HEK293 (cell line): Measurements from ENCODE around the gene TLCD4.

Experiments used
- CTCF ChIA-PET: fragments of 350-600 bp; formaldehyde crosslinking; extraction: SDS; loops from one replicate; lab custom pipeline; 2021; ENCODE audit warnings: antibody characterized with exemption; lab: Yijun Ruan, JAX
- POLR2A ChIA-PET: fragments of 300-600 bp; formaldehyde crosslinking; extraction: SDS; loops from one replicate; lab custom pipeline; 2020; ENCODE audit warnings: antibody characterized with exemption, inconsistent platforms; lab: Yijun Ruan, JAX
- H3K27ac ChIP-seq: fragments of 200-500 bp; sonication (Bioruptor generic); 2 replicates; pipeline ENCODE4 v1.5.1; 2014; ENCODE audit warnings: low read depth, low read length, control low read depth, inconsistent platforms; ENCODE audit errors: extremely low read depth
- H3K36me3 ChIP-seq, 2 experiments: fragments of 200-500 bp in 1 of 2; sonication (Bioruptor generic) in 1 of 2; 1 replicate in 1 of 2; 2 replicates in 1 of 2; pipeline ENCODE4 v1.5.1; 2014 to 2017; ENCODE audit warnings: inconsistent platforms in 2 of 2, low read length in 2 of 2; ENCODE audit not compliant: control insufficient read depth in 2 of 2, insufficient read depth in 1 of 2
- H3K4me1 ChIP-seq: fragments of 200-500 bp; sonication (Bioruptor generic); 2 replicates; pipeline ENCODE4 v1.5.1; 2014; ENCODE audit warnings: mild to moderate bottlenecking, low read length, inconsistent platforms; ENCODE audit not compliant: control insufficient read depth, insufficient read depth
- H3K4me3 ChIP-seq: 2 replicates; pipeline ENCODE4 v1.5.1; 2011; ENCODE audit warnings: low read depth, mild to moderate bottlenecking, control low read depth, low read length, moderate library complexity
- H3K9me3 ChIP-seq: fragments of 200-500 bp; sonication (Bioruptor generic); 2 replicates; pipeline ENCODE4 v1.5.1; 2014; ENCODE audit warnings: low read depth, low read length, inconsistent platforms; ENCODE audit not compliant: control insufficient read depth, insufficient read depth
- GFI1B ChIP-seq: fragments of 450-650 bp; formaldehyde crosslinking; IDR thresholded peaks from 2 replicates; pipeline ENCODE4 v1.5.1; 2016; ENCODE audit warnings: missing biosample characterization, missing genetic modification characterization
- SALL2 ChIP-seq: fragments of 450-650 bp; formaldehyde crosslinking; IDR thresholded peaks from 2 replicates; pipeline ENCODE4 v1.5.0; 2017; ENCODE audit warnings: missing biosample characterization, mild to moderate bottlenecking, missing genetic modification characterization, borderline replicate concordance
- SP3 ChIP-seq: fragments of 450-650 bp; formaldehyde crosslinking; IDR thresholded peaks from 2 replicates; pipeline ENCODE4 v1.5.1; 2016; ENCODE audit warnings: missing biosample characterization, missing genetic modification characterization
- WT1 ChIP-seq: fragments of 450-650 bp; formaldehyde crosslinking; IDR thresholded peaks from 2 replicates; pipeline ENCODE4 v1.5.1; 2016; ENCODE audit warnings: missing biosample characterization, missing genetic modification characterization
- YY1 ChIP-seq: fragments of 450-650 bp; formaldehyde crosslinking; IDR thresholded peaks from 2 replicates; pipeline ENCODE4 v1.5.1; 2018; ENCODE audit warnings: missing biosample characterization, missing genetic modification characterization
- ZBTB17 ChIP-seq: fragments of 450-650 bp; formaldehyde crosslinking; IDR thresholded peaks from 2 replicates; pipeline ENCODE4 v1.5.1; 2016; ENCODE audit warnings: missing biosample characterization, missing genetic modification characterization
- ZBTB48 ChIP-seq: fragments of 450-650 bp; formaldehyde crosslinking; IDR thresholded peaks from 2 replicates; pipeline ENCODE4 v1.5.1; 2016; ENCODE audit warnings: missing biosample characterization, missing genetic modification characterization
- ZFHX2 ChIP-seq: fragments of 450-650 bp; formaldehyde crosslinking; conservative IDR thresholded peaks from 2 replicates; pipeline ENCODE4 v1.5.1; 2016; ENCODE audit warnings: missing biosample characterization, missing genetic modification characterization
- ZNF114 ChIP-seq: fragments of 450-650 bp; formaldehyde crosslinking; IDR thresholded peaks from 2 replicates; pipeline ENCODE4 v1.5.0; 2017; ENCODE audit warnings: missing biosample characterization, missing genetic modification characterization
- ZNF121 ChIP-seq: fragments of 450-650 bp; formaldehyde crosslinking; IDR thresholded peaks from 2 replicates; pipeline ENCODE4 v1.5.1; 2016; ENCODE audit warnings: missing biosample characterization, missing genetic modification characterization
- ZNF184 ChIP-seq: fragments of 450-650 bp; IDR thresholded peaks from 2 replicates; pipeline ENCODE4 v1.5.1; 2018; ENCODE audit warnings: missing biosample characterization, mild to moderate bottlenecking, missing genetic modification characterization
- ZNF266 ChIP-seq: fragments of 450-650 bp; formaldehyde crosslinking; IDR thresholded peaks from 2 replicates; pipeline ENCODE4 v1.5.1; 2016; ENCODE audit warnings: missing biosample characterization, missing genetic modification characterization, low read depth
- ZNF341 ChIP-seq: fragments of 450-650 bp; formaldehyde crosslinking; IDR thresholded peaks from 2 replicates; pipeline ENCODE4; 2016; ENCODE audit warnings: low read depth, missing biosample characterization, missing genetic modification characterization
- ZNF48 ChIP-seq: fragments of 450-650 bp; formaldehyde crosslinking; IDR thresholded peaks from 2 replicates; pipeline ENCODE4 v1.5.1; 2016; ENCODE audit warnings: missing biosample characterization, missing genetic modification characterization
- ZNF510 ChIP-seq: fragments of 450-650 bp; formaldehyde crosslinking; IDR thresholded peaks from 2 replicates; pipeline ENCODE4 v1.5.1; 2018; ENCODE audit warnings: mild to moderate bottlenecking, missing genetic modification characterization, missing biosample characterization; ENCODE audit not compliant: insufficient replicate concordance
- ZNF610 ChIP-seq: fragments of 450-650 bp; formaldehyde crosslinking; IDR thresholded peaks from 2 replicates; pipeline ENCODE4 v1.5.1; 2016; ENCODE audit warnings: missing biosample characterization, missing genetic modification characterization, borderline replicate concordance
- ZNF624 ChIP-seq: fragments of 450-650 bp; formaldehyde crosslinking; IDR thresholded peaks from 2 replicates; pipeline ENCODE4 v1.5.1; 2017; ENCODE audit warnings: missing biosample characterization, missing genetic modification characterization
- ZNF654 ChIP-seq: fragments of 450-650 bp; formaldehyde crosslinking; IDR thresholded peaks from 2 replicates; pipeline ENCODE4 v1.5.1; 2016; ENCODE audit warnings: low read depth, missing biosample characterization, missing genetic modification characterization
- ZNF664 ChIP-seq: fragments of 450-650 bp; formaldehyde crosslinking; IDR thresholded peaks from 2 replicates; pipeline ENCODE4 v1.5.1; 2016; ENCODE audit warnings: missing biosample characterization, missing genetic modification characterization
- ZNF670 ChIP-seq: fragments of 450-650 bp; formaldehyde crosslinking; IDR thresholded peaks from 2 replicates; pipeline ENCODE4 v1.5.1; 2016; ENCODE audit warnings: missing biosample characterization, missing genetic modification characterization, low read depth
- ZNF677 ChIP-seq: fragments of 450-650 bp; IDR thresholded peaks from 2 replicates; pipeline ENCODE4 v1.5.0; 2018; ENCODE audit warnings: missing biosample characterization, mild to moderate bottlenecking, missing genetic modification characterization, moderate library complexity
- ZNF785 ChIP-seq: fragments of 450-650 bp; formaldehyde crosslinking; IDR thresholded peaks from 2 replicates; pipeline ENCODE4 v1.5.1; 2016; ENCODE audit warnings: missing biosample characterization, missing genetic modification characterization
- ZSCAN16 ChIP-seq: fragments of 450-650 bp; formaldehyde crosslinking; IDR thresholded peaks from 2 replicates; pipeline ENCODE4 v1.5.1; 2016; ENCODE audit warnings: missing biosample characterization, missing genetic modification characterization
- TF ChIP-seq, protein P1 (sequence below): fragments of 450-650 bp; formaldehyde crosslinking; IDR thresholded peaks from 2 replicates; pipeline ENCODE4 v1.5.1; 2016; ENCODE audit warnings: missing biosample characterization, missing genetic modification characterization
- TF ChIP-seq, protein P2 (sequence below): fragments of 450-650 bp; formaldehyde crosslinking; IDR thresholded peaks from 2 replicates; pipeline ENCODE4 v1.5.1; 2016; ENCODE audit warnings: missing biosample characterization, missing genetic modification characterization
- TF ChIP-seq, protein P3 (sequence below): fragments of 450-650 bp; formaldehyde crosslinking; IDR thresholded peaks from 2 replicates; pipeline ENCODE4 v1.5.1; 2016; ENCODE audit warnings: missing biosample characterization, missing genetic modification characterization

Gene TLCD4

DNA sequence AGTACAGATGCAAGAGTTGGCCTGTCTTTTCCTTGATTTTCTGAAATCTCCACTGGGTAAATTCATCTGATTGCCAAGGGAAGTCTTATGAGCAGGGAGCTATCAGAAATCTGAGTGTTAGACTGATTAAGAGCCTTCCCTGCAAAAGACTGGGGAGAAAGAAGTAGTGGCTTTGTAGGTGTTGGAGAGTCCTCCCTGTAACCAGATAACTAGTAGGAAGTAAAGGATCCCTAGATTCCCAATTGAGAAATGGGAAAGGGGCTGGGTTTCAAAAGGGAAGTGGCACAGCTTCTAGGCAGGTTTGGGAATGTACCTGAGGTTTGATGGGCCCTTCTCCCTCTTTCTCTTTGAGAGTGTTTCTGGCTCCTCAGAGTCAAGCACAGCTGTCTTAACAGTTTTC, 2.1 kb downstream of the TLCD4 start:
- Histone ChIP-seq H3K9me3 (no peaks in the 10 kb centered on the region), H3K4me3 (no peak overlapping the region), H3K36me3 (no peaks in the 10 kb centered on the region), H3K27ac (no peak overlapping the region), H3K4me1 (no peaks in the 10 kb centered on the region)
- TF ChIP-seq ZNF184 (no peak), WT1 (no peak), ZNF677 (tag by site-specific recombination) (no peak), SALL2 (tag by site-specific recombination) (no peak), ZNF266 (no peak), ZNF785 (tag by site-specific recombination) (no peak), SP3 (tag by site-specific recombination) (no peak), ZNF121 (tag by site-specific recombination) (no peak), ZNF664 (no peak), ZBTB48 (tag by site-specific recombination) (no peak), ZNF610 (no peak), GFI1B (tag by site-specific recombination) (no peak), ZSCAN16 (no peak), ZNF670 (tag by site-specific recombination) (no peak), ZNF654 (tag by site-specific recombination) (no peak), YY1 (no peak)
- TF ChIP-seq, protein P1, sequence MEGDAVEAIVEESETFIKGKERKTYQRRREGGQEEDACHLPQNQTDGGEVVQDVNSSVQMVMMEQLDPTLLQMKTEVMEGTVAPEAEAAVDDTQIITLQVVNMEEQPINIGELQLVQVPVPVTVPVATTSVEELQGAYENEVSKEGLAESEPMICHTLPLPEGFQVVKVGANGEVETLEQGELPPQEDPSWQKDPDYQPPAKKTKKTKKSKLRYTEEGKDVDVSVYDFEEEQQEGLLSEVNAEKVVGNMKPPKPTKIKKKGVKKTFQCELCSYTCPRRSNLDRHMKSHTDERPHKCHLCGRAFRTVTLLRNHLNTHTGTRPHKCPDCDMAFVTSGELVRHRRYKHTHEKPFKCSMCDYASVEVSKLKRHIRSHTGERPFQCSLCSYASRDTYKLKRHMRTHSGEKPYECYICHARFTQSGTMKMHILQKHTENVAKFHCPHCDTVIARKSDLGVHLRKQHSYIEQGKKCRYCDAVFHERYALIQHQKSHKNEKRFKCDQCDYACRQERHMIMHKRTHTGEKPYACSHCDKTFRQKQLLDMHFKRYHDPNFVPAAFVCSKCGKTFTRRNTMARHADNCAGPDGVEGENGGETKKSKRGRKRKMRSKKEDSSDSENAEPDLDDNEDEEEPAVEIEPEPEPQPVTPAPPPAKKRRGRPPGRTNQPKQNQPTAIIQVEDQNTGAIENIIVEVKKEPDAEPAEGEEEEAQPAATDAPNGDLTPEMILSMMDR (tag by site-specific recombination) = no peak
- TF ChIP-seq, protein P2, sequence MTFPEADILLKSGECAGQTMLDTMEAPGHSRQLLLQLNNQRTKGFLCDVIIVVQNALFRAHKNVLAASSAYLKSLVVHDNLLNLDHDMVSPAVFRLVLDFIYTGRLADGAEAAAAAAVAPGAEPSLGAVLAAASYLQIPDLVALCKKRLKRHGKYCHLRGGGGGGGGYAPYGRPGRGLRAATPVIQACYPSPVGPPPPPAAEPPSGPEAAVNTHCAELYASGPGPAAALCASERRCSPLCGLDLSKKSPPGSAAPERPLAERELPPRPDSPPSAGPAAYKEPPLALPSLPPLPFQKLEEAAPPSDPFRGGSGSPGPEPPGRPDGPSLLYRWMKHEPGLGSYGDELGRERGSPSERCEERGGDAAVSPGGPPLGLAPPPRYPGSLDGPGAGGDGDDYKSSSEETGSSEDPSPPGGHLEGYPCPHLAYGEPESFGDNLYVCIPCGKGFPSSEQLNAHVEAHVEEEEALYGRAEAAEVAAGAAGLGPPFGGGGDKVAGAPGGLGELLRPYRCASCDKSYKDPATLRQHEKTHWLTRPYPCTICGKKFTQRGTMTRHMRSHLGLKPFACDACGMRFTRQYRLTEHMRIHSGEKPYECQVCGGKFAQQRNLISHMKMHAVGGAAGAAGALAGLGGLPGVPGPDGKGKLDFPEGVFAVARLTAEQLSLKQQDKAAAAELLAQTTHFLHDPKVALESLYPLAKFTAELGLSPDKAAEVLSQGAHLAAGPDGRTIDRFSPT = no peak
- TF ChIP-seq, protein P3, sequence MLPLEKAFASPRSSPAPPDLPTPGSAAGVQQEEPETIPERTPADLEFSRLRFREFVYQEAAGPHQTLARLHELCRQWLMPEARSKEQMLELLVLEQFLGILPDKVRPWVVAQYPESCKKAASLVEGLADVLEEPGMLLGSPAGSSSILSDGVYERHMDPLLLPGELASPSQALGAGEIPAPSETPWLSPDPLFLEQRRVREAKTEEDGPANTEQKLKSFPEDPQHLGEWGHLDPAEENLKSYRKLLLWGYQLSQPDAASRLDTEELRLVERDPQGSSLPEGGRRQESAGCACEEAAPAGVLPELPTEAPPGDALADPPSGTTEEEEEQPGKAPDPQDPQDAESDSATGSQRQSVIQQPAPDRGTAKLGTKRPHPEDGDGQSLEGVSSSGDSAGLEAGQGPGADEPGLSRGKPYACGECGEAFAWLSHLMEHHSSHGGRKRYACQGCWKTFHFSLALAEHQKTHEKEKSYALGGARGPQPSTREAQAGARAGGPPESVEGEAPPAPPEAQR = no peak
- POLR2A ChIA-PET = interaction anchor here (1.8 kb wide), 1 partner anchor 114 kb away, joined by 5 read pairs; no protein-coding TSS in a partner anchor
- CTCF ChIA-PET = interaction anchor here (0.6 to 1.7 kb wide), 5 partner anchors 8 to 115 kb away, joined by 3 to 7 read pairs (median 4); partner anchors contain the start of gene RWDD3

DNA sequence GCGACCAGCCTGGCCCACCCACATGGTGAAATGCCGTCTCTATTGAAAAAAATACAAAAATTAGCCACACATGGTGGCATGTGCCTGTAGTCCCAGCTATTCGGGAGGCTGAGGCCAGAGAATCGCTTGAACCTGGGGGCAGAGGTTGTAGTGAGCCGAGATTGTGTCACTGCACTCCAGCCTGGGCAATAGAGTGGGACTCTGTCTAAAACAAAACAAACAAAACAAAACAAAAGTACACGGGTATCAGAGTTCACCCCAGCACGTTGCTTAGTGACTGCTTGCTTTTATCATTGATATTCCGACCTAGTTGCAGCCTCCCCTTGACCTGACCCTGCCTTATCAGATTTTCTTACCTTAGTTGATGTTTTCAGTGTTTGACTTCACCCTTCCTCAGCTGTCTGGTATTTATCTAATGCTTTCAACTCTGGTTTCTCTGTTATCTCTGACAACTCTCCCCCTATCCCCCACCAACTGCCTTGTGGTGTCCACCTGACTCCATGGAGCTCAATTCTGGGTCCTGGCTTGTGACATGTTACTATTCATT, 5.1 kb downstream of the TLCD4 start:
- ChIA-PET POLR2A (no interaction called here), CTCF (no interaction called here)
- peak; percentile 61 for TF ChIP-seq ZNF341
- peak; percentile 38; the same call in 1 of the 2 replicates for TF ChIP-seq ZFHX2 (tag by site-specific recombination)
- TF ChIP-seq ZBTB17 = no peak
- TF ChIP-seq ZNF624 (tag by site-specific recombination) = no peak
- no peak for TF ChIP-seq WT1
- no peak for TF ChIP-seq ZNF510 (tag by site-specific recombination)
- no peak for TF ChIP-seq ZNF677 (tag by site-specific recombination)
- TF ChIP-seq ZNF48 (tag by site-specific recombination) = no peak
- TF ChIP-seq ZNF114 = no peak
- no peak overlapping the region for H3K27ac ChIP-seq
- no peaks in the 10 kb centered on the region for H3K36me3 ChIP-seq
- no peaks in the 10 kb centered on the region for H3K4me1 ChIP-seq
- no peaks in the 10 kb centered on the region for H3K9me3 ChIP-seq
- H3K4me3 ChIP-seq = no peak overlapping the region
